WTC11 (cell line): ENCODE measurements around the gene CNTNAP1. TPM values are rescaled to one million over a fixed set of nuclear protein-coding genes. Genes with fewer than 3 reads are reported as not detected.
A peak's percentile ranks its signal among the peaks of the same experiment; 100 is the strongest.

ENCODE experiments used
- ATAC-seq: fragments of 200-7000 bp; cut with Tn5 transposase; 2 replicates; pipeline ENCODE4 v1.10.0; 2021; ENCODE audit warnings: mild to moderate bottlenecking, moderate library complexity
- CTCF ChIA-PET: fragments of 300-600 bp; sonication (Branson Sonifier 250); formaldehyde crosslinking; loops from one replicate; lab custom pipeline; 2021; ENCODE audit warnings: antibody characterized with exemption; lab: Charles Lee
- POLR2A ChIA-PET: fragments of 350-600 bp; sonication (Branson Sonifier 250); formaldehyde crosslinking; loops from one replicate; lab custom pipeline; 2021; ENCODE audit warnings: antibody characterized with exemption; lab: Charles Lee
- DNase-seq: peaks from one replicate; pipeline ENCODE4 v3.0.0; 2021; ENCODE audit warnings: low spot score
- H3K27ac Mint-ChIP-seq: 2 replicates; pipeline ENCODE4 v1.8.0; 2021; ENCODE audit warnings: mixed read lengths
- H3K27me3 Mint-ChIP-seq: 2 replicates; pipeline ENCODE4 v1.8.0; 2021; ENCODE audit warnings: low read depth, mild to moderate bottlenecking, moderate library complexity, mixed read lengths
- H3K36me3 Mint-ChIP-seq: 2 replicates; pipeline ENCODE4 v1.8.0; 2021; ENCODE audit warnings: mixed read lengths
- H3K4me1 Mint-ChIP-seq: 2 replicates; pipeline ENCODE4 v1.8.0; 2022; ENCODE audit warnings: mixed read lengths
- H3K4me3 Mint-ChIP-seq: 2 replicates; pipeline ENCODE4 v1.8.0; 2021; ENCODE audit warnings: mild to moderate bottlenecking, moderate library complexity, mixed read lengths
- H3K9me3 Mint-ChIP-seq: 2 replicates; pipeline ENCODE4 v1.8.0; 2021; ENCODE audit warnings: mixed read lengths
- EMX1 ChIP-seq: fragments of 250-450 bp; sonication (Bioruptor Pico); IDR thresholded peaks from 2 replicates; pipeline ENCODE4 v1.8.0; 2021; ENCODE audit warnings: mild to moderate bottlenecking
- ESRRA ChIP-seq: sonication (generic); formaldehyde crosslinking; IDR thresholded peaks from 2 replicates; pipeline ENCODE4 v1.8.1; 2022; ENCODE audit warnings: mild to moderate bottlenecking, missing genetic modification reagents, borderline replicate concordance
- FOXK1 ChIP-seq: sonication (generic); formaldehyde crosslinking; IDR thresholded peaks from 2 replicates; pipeline ENCODE4 v1.8.0; 2022; ENCODE audit warnings: mild to moderate bottlenecking, moderate library complexity, missing genetic modification reagents
- GABPB1 ChIP-seq: sonication (generic); formaldehyde crosslinking; IDR thresholded peaks from 2 replicates; pipeline ENCODE4 v1.8.1; 2023; ENCODE audit warnings: mild to moderate bottlenecking, missing genetic modification reagents
- HMGA2 ChIP-seq: fragments of 250-450 bp; sonication (Bioruptor Pico); IDR thresholded peaks from 2 replicates; pipeline ENCODE4 v1.4.0; 2021; ENCODE audit warnings: mild to moderate bottlenecking, moderate library complexity
- JUN ChIP-seq: sonication (generic); formaldehyde crosslinking; IDR thresholded peaks from 2 replicates; pipeline ENCODE4 v1.8.0; 2023; ENCODE audit warnings: mild to moderate bottlenecking, missing genetic modification reagents
- NFATC4 ChIP-seq: fragments of 250-450 bp; sonication (Bioruptor Pico); IDR thresholded peaks from 2 replicates; pipeline ENCODE4 v1.9.0; 2021; ENCODE audit warnings: mild to moderate bottlenecking
- NFE2L1 ChIP-seq: sonication (generic); formaldehyde crosslinking; IDR thresholded peaks from 2 replicates; pipeline ENCODE4 v1.8.1; 2023; ENCODE audit warnings: missing genetic modification reagents
- NFYB ChIP-seq: sonication (generic); formaldehyde crosslinking; conservative IDR thresholded peaks from 2 replicates; pipeline ENCODE4 v1.8.0; 2022; ENCODE audit warnings: low read depth, missing genetic modification reagents
- PRRX2 ChIP-seq: fragments of 250-450 bp; sonication (Bioruptor Pico); IDR thresholded peaks from 2 replicates; pipeline ENCODE4 v1.8.0; 2021; ENCODE audit warnings: mild to moderate bottlenecking
- RELA ChIP-seq: sonication (generic); formaldehyde crosslinking; IDR thresholded peaks from 2 replicates; pipeline ENCODE4 v1.8.1; 2022; ENCODE audit warnings: missing genetic modification reagents, mild to moderate bottlenecking, borderline replicate concordance
- TP53 ChIP-seq: sonication (generic); formaldehyde crosslinking; IDR thresholded peaks from 2 replicates; pipeline ENCODE4 v1.8.1; 2023; ENCODE audit warnings: mild to moderate bottlenecking, missing genetic modification reagents
- ZNF396 ChIP-seq: fragments of 250-450 bp; sonication (Bioruptor Pico); IDR thresholded peaks from 2 replicates; pipeline ENCODE4 v1.8.0; 2021; ENCODE audit warnings: mild to moderate bottlenecking, moderate library complexity, borderline replicate concordance
- ZNF423 ChIP-seq: fragments of 250-450 bp; sonication (Bioruptor Pico); IDR thresholded peaks from 2 replicates; pipeline ENCODE4 v2.1.2; 2022; ENCODE audit warnings: mild to moderate bottlenecking, moderate library complexity
- ZNF671 ChIP-seq: fragments of 250-450 bp; sonication (Bioruptor Pico); IDR thresholded peaks from 2 replicates; pipeline ENCODE4 v1.8.0; 2021; ENCODE audit warnings: mild to moderate bottlenecking
- ZSCAN18 ChIP-seq: fragments of 250-450 bp; sonication (Bioruptor Pico); IDR thresholded peaks from 2 replicates; pipeline ENCODE4 v2.1.2; 2022; ENCODE audit warnings: mild to moderate bottlenecking, moderate library complexity
- total RNA-seq: library from RNA; stranded (reverse); gene quantifications from 3 replicates; pipeline ENCODE4 v1.2.3, GENCODE V29; 2021
- TF ChIP-seq, protein P1 (sequence below): sonication (generic); formaldehyde crosslinking; IDR thresholded peaks from 2 replicates; pipeline ENCODE4 v1.8.1; 2022; ENCODE audit warnings: missing genetic modification reagents, borderline replicate concordance
- TF ChIP-seq, protein P2 (sequence below): sonication (generic); formaldehyde crosslinking; IDR thresholded peaks from 2 replicates; pipeline ENCODE4 v1.8.1; 2023; ENCODE audit warnings: mild to moderate bottlenecking, moderate library complexity, missing genetic modification reagents
- TF ChIP-seq, protein P3 (sequence below): fragments of 250-450 bp; sonication (Bioruptor Pico); IDR thresholded peaks from 2 replicates; pipeline ENCODE4 v1.9.0; 2021; ENCODE audit warnings: mild to moderate bottlenecking
- TF ChIP-seq, protein P4 (sequence below): sonication (generic); formaldehyde crosslinking; IDR thresholded peaks from 2 replicates; pipeline ENCODE4 v1.8.0; 2022; ENCODE audit warnings: mild to moderate bottlenecking, missing genetic modification reagents
- TF ChIP-seq, protein P5 (sequence below): sonication (generic); formaldehyde crosslinking; IDR thresholded peaks from 2 replicates; pipeline ENCODE4 v1.8.0; 2022; ENCODE audit warnings: mild to moderate bottlenecking, missing genetic modification reagents

CNTNAP1 gene
- total RNA-seq, 1 experiment from 2014 or later, result 12.1 TPM

- POLR2A ChIA-PET, result interaction anchor here (1.2 kb wide), 1 partner anchor 16 kb away, joined by 3 read pairs; no protein-coding TSS in a partner anchor
- Mint-ChIP-seq H3K4me1 (peaks cover 2% of the 10 kb centered on the region; the same call in 1 of the 2 replicates), H3K27me3 (no peaks in the 10 kb centered on the region), H3K36me3 (peaks cover 17% of the 10 kb centered on the region), H3K4me3 (no peak overlapping the region), H3K27ac (no peak overlapping the region)
- ATAC-seq, result peak; percentile 44
- TF ChIP-seq FOXK1 (CRISPR knock-in tag), result no peak
- TF ChIP-seq ZNF423, result no peak
- TF ChIP-seq TP53, result no peak
- no peak for TF ChIP-seq NFATC4 (CRISPR knock-in tag)
- TF ChIP-seq, all 79 proteins: peak for 0
- no peaks in the 10 kb centered on the region for H3K9me3 Mint-ChIP-seq
- DNase-seq, result no peak
- CTCF ChIA-PET, result interaction anchor here (1.5 to 2.1 kb wide), 4 partner anchors 18 to 120 kb away, joined by 3 to 7 read pairs (median 6); no protein-coding TSS in a partner anchor
Observed at GRCh38 chr17:42698736-42699414, 16.5 kb downstream of the CNTNAP1 start.

- peaks cover 21% of the 10 kb centered on the region for H3K36me3 Mint-ChIP-seq
- no peak for ATAC-seq
- TF ChIP-seq ESRRA, result no peak
- TF ChIP-seq ZSCAN18, result no peak
- TF ChIP-seq RELA, result no peak
- TF ChIP-seq HMGA2 (CRISPR knock-in tag), result no peak
- TF ChIP-seq, protein P1, sequence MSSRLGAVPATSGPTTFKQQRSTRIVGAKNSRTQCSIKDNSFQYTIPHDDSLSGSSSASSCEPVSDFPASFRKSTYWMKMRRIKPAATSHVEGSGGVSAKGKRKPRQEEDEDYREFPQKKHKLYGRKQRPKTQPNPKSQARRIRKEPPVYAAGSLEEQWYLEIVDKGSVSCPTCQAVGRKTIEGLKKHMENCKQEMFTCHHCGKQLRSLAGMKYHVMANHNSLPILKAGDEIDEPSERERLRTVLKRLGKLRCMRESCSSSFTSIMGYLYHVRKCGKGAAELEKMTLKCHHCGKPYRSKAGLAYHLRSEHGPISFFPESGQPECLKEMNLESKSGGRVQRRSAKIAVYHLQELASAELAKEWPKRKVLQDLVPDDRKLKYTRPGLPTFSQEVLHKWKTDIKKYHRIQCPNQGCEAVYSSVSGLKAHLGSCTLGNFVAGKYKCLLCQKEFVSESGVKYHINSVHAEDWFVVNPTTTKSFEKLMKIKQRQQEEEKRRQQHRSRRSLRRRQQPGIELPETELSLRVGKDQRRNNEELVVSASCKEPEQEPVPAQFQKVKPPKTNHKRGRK, result no peak
- TF ChIP-seq PRRX2 (CRISPR knock-in tag), result no peak
- TF ChIP-seq JUN (CRISPR knock-in tag), result no peak
- TF ChIP-seq NFYB (CRISPR knock-in tag), result no peak
- no peak for TF ChIP-seq EMX1 (CRISPR knock-in tag)
- TF ChIP-seq, protein P2, sequence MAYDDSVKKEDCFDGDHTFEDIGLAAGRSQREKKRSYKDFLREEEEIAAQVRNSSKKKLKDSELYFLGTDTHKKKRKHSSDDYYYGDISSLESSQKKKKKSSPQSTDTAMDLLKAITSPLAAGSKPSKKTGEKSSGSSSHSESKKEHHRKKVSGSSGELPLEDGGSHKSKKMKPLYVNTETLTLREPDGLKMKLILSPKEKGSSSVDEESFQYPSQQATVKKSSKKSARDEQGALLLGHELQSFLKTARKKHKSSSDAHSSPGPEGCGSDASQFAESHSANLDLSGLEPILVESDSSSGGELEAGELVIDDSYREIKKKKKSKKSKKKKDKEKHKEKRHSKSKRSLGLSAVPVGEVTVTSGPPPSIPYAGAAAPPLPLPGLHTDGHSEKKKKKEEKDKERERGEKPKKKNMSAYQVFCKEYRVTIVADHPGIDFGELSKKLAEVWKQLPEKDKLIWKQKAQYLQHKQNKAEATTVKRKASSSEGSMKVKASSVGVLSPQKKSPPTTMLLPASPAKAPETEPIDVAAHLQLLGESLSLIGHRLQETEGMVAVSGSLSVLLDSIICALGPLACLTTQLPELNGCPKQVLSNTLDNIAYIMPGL, result no peak
- no peak for TF ChIP-seq NFE2L1 (CRISPR knock-in tag)
- TF ChIP-seq, all 79 proteins: peak for 0
- no peaks in the 10 kb centered on the region for H3K9me3 Mint-ChIP-seq
- H3K4me1 Mint-ChIP-seq, result peaks cover 2% of the 10 kb centered on the region; the same call in 1 of the 2 replicates
- ChIA-PET CTCF (interaction anchor here (1.5 to 2.1 kb wide), 3 partner anchors 19 to 121 kb away, joined by 6 to 7 read pairs (median 6); no protein-coding TSS in a partner anchor), POLR2A (interaction anchor here (0.9 to 1.2 kb wide), 2 partner anchors 12 to 16 kb away, joined by 3 read pairs; no protein-coding TSS in a partner anchor)
- no peaks in the 10 kb centered on the region for H3K27me3 Mint-ChIP-seq
- 0 out of 2 replicates have a peak overlapping the region, but pooled peaks have one; percentile 83 for H3K27ac Mint-ChIP-seq
- no peak overlapping the region for H3K4me3 Mint-ChIP-seq
- DNase-seq, result no peak
Observed at GRCh38 chr17:42699415-42699740, 17.0 kb downstream of the CNTNAP1 start.

DNA sequence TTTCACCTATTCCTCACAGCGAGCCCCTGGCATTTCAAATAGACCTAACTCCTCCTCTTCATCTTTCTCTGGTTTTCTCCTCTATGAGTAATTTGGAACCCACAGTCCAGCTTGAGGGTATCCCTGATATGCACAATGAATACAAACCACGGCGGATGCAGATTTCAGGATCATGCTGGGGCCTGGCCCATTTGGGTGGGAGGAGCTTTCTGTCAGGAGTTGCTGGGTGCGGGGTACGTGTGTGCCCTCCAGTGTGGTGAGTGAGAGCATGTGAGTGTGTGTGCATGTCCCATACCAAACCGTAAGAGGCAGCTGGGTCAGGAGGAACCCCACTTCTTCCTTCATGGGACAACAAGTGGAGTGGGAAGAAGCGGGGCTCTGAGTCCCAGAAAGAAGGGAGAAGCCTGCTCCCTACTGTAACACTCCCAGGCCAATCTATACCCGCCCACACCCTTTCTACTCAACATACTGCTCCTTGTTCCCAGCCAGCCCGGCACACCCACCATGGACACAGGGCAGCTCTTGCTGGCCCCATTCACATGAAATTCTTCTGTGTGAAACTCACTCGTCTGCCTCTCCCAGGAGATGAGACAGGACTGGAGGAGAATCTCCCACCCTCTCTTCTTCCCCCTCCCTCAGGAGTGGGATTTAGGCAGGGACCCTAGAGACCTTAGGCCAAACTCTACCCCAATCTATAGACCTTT lies 18.4 kb downstream of the CNTNAP1 start:
- Mint-ChIP-seq H3K27me3 (no peaks in the 10 kb centered on the region), H3K9me3 (no peaks in the 10 kb centered on the region), H3K4me3 (no peak overlapping the region), H3K4me1 (peaks cover 2% of the 10 kb centered on the region; the same call in 1 of the 2 replicates), H3K36me3 (peaks cover 29% of the 10 kb centered on the region), H3K27ac (no peak overlapping the region)
- DNase-seq, result no peak
- POLR2A ChIA-PET, result interaction anchor here (1.0 kb wide), 1 partner anchor 17 kb away, joined by 3 read pairs; no protein-coding TSS in a partner anchor
- CTCF ChIA-PET, result interaction anchor here (0.8 to 4.0 kb wide), 5 partner anchors 17 to 123 kb away, joined by 3 to 17 read pairs (median 5); partner anchors contain the start of gene PSMC3IP
- no peak for ATAC-seq
- no peak for TF ChIP-seq JUN (CRISPR knock-in tag)
- TF ChIP-seq, protein P3, sequence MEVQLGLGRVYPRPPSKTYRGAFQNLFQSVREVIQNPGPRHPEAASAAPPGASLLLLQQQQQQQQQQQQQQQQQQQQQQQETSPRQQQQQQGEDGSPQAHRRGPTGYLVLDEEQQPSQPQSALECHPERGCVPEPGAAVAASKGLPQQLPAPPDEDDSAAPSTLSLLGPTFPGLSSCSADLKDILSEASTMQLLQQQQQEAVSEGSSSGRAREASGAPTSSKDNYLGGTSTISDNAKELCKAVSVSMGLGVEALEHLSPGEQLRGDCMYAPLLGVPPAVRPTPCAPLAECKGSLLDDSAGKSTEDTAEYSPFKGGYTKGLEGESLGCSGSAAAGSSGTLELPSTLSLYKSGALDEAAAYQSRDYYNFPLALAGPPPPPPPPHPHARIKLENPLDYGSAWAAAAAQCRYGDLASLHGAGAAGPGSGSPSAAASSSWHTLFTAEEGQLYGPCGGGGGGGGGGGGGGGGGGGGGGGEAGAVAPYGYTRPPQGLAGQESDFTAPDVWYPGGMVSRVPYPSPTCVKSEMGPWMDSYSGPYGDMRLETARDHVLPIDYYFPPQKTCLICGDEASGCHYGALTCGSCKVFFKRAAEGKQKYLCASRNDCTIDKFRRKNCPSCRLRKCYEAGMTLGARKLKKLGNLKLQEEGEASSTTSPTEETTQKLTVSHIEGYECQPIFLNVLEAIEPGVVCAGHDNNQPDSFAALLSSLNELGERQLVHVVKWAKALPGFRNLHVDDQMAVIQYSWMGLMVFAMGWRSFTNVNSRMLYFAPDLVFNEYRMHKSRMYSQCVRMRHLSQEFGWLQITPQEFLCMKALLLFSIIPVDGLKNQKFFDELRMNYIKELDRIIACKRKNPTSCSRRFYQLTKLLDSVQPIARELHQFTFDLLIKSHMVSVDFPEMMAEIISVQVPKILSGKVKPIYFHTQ (CRISPR knock-in tag), result no peak
- no peak for TF ChIP-seq ZNF423
- TF ChIP-seq, protein P4, sequence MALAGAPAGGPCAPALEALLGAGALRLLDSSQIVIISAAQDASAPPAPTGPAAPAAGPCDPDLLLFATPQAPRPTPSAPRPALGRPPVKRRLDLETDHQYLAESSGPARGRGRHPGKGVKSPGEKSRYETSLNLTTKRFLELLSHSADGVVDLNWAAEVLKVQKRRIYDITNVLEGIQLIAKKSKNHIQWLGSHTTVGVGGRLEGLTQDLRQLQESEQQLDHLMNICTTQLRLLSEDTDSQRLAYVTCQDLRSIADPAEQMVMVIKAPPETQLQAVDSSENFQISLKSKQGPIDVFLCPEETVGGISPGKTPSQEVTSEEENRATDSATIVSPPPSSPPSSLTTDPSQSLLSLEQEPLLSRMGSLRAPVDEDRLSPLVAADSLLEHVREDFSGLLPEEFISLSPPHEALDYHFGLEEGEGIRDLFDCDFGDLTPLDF (CRISPR knock-in tag), result no peak
- TF ChIP-seq ZNF396 (CRISPR knock-in tag), result no peak
- no peak for TF ChIP-seq ZNF671
- TF ChIP-seq, protein P5, sequence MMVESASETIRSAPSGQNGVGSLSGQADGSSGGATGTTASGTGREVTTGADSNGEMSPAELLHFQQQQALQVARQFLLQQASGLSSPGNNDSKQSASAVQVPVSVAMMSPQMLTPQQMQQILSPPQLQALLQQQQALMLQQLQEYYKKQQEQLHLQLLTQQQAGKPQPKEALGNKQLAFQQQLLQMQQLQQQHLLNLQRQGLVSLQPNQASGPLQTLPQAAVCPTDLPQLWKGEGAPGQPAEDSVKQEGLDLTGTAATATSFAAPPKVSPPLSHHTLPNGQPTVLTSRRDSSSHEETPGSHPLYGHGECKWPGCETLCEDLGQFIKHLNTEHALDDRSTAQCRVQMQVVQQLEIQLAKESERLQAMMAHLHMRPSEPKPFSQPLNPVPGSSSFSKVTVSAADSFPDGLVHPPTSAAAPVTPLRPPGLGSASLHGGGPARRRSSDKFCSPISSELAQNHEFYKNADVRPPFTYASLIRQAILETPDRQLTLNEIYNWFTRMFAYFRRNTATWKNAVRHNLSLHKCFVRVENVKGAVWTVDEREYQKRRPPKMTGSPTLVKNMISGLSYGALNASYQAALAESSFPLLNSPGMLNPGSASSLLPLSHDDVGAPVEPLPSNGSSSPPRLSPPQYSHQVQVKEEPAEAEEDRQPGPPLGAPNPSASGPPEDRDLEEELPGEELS (CRISPR knock-in tag), result no peak
- no peak for TF ChIP-seq GABPB1 (CRISPR knock-in tag)
